GM23248 (cell line): ENCODE results near the gene HIC1.

Experiments used
- EZH2 ChIP-seq: fragments of 200-600 bp; sonication (generic); IDR thresholded peaks from 2 replicates; pipeline ENCODE4 v1.6.1; 2018; ENCODE audit warnings: antibody characterized with exemption, mild to moderate bottlenecking; ENCODE audit not compliant: insufficient read depth, poor library complexity, severe bottlenecking
- EZH2phosphoT487 ChIP-seq: fragments of 200-600 bp; sonication (generic); IDR thresholded peaks from 2 replicates; pipeline ENCODE4 v1.6.1; 2018; ENCODE audit warnings: antibody characterized with exemption, moderate library complexity, mild to moderate bottlenecking, low read depth; ENCODE audit not compliant: insufficient read depth

DNA sequence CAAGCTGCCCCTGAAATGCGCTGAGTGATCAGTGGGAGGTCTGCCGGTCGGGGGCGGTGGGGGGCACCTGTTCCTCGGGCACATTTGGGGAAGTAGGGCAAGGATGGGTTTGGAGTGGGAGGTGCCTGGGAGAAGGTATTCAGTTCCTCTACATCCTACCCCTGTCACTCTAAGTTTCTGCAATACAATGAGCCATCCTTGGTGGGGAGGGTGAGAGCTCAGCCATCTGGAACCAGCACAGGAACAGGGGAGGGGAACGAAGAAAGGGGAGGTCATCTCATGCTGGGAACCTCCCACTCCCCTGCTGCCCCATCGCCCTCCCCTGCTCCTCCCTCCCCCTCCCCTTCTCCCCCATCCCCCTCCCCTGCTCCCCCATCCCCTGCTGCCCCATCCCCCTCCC, 20.7 kb upstream of the HIC1 start:
- TF ChIP-seq EZH2phosphoT487 (no peak), EZH2 (no peak)
